ENCODE measurements around the gene POLR2C.

POLR2C gene

DNA sequence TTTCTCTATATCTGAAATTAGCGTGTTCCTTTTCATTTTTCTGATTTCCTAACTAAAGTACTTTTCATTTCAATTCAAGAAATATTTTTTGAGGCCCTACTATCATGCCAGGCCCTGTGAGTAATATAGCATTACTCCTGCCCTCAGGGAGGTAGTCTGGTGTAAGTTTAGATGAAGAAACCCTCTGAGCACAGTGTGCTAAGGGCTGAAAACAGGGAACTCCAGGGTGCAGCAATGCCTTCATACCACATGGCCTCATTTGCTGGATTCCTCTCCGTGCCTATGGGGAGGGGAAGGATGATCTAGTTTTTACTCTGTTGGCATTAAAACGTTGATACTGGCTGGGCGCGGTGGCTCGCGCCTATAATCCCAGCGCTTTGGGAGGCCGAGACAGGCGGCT is 10.5 kb upstream of the POLR2C start:
- DNase-seq, result no peak

DNA sequence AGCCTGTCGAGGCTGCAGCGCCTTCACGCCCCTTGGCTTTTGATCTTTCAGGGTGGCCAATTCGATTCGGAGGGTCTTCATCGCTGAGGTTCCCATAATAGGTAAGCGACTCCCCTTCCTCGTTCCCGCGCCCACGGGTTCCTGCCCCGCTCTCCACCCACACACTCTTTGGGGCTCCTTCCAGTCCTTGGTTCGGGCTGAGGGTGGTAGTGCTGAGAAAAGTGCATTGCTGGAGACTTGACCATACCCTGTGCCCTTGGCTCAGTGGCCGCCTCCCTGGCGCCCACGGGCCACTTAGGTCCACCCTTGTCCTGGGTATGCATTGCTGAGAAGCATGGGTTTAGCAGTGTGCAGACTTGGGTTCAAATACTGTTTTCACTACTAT is 491 bp downstream of the POLR2C start:
- DNase-seq, result no peak

GRCh38 chr16:57464523-57464922 is 2.0 kb downstream of the POLR2C start:
- no peak for DNase-seq

DNA sequence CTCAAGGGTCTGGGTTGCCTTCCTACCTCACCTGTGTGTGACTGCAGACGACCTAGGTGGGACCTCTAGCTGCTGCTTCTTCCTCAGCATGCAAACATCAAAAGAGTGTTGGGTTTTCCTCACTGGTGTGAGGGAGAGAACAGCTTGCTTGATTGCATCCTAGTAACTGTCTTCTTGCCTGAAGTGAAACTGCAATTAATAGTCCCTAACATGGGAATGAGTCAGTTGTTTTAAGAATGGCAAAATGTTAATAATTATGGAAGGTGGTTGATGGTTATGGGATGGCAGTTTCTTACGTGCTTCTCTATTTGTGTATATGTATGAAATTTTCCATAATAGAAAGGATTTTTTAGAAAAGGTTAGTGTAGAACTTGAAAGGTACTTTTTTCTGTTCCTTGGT is 5.9 kb downstream of the POLR2C start:
- DNase-seq, result no peak

- no peak for DNase-seq
These were observed 6.6 kb downstream of the POLR2C start for GRCh38 chr16:57469046-57469445.

GRCh38 chr16:57469917-57470470 is 7.5 kb downstream of the POLR2C start:
- DNase-seq, result no peak

GRCh38 chr16:57470711-57471110 is 8.2 kb downstream of the POLR2C start:
- no peak for DNase-seq

DNA sequence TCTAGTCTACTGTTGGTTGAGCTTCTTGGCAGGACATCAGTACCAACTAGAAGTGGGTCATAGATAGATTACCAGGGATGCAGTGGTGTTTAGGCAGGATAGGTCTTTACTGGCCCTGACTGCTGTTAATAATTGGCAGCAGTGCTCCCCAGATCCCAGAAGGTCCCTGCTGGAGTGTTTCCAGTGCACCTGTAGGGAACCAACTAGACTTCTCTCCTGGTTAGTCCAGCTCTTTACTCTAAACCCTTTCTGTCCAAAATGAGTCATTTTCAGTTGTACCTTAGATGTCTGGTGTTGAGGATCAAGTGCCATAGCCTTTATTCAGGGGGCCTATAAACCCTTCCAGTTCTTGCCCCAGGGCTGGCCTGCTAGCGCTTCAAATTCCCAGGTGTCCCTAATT is 8.7 kb downstream of the POLR2C start:
- no peak for DNase-seq

DNA sequence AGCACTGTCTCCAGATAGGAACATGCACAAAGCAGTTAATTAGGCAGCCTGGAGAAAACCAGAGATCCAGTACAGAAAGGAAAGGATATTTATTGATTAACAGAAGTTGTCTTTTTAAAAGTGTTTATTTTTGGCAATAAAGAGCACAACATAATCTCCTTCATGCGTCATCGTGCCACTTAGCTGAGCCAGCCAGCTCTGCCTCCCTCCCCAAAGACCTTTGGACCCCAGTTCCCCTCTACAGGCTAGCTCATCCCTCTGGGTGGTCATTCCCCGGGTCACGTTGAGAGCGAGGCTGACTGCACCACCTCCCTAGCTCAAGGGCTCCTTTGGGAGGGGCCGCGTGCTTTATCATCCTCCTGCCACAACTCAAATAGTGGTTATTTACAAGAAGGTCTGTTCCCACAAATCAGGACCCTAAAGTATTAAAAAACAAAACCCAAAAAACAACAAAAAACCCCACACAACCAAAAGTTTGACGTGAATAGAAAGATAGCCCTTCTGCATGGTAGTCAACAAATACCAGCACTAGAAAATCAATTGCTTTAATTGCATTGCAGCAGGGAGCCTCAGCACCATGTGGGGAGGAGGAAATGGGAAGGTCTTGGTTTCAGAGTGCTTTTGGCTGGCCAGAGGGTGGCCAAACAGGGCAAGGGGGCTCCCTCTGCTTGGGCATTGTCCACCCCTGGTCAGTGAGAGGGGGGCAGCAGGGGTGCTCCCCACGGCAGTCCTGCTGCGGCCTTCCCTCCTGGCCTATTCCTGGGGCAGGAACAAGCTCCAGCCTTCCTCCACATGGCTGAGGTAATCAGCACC is 9.6 kb downstream of the POLR2C start:
- no peak for DNase-seq

- no peak for DNase-seq
These were observed 10.2 kb downstream of the POLR2C start for GRCh38 chr16:57472665-57473060.

- DNase-seq, result no peak
These were observed 10.8 kb downstream of the POLR2C start for GRCh38 chr16:57473176-57473840.

DNA sequence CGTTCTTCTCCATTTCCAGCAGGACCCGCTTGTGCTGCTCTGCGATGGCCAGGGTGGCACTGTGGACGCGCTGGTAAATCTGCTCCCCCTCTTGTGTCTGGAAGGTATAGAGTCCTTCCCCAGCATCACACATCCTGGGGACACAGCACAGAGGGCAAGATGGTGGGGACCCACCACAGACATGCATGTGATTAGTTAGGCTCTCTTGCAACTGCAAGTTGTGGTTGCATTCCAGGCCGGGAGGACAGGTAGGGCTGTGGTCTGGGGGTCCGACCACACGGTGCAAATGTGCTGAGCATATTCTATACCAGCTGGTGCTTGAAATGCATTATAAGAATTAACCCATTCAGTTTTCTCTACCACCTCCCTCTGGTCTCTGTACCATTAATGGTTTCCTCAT is 11.4 kb downstream of the POLR2C start:
- no peak for DNase-seq

DNA sequence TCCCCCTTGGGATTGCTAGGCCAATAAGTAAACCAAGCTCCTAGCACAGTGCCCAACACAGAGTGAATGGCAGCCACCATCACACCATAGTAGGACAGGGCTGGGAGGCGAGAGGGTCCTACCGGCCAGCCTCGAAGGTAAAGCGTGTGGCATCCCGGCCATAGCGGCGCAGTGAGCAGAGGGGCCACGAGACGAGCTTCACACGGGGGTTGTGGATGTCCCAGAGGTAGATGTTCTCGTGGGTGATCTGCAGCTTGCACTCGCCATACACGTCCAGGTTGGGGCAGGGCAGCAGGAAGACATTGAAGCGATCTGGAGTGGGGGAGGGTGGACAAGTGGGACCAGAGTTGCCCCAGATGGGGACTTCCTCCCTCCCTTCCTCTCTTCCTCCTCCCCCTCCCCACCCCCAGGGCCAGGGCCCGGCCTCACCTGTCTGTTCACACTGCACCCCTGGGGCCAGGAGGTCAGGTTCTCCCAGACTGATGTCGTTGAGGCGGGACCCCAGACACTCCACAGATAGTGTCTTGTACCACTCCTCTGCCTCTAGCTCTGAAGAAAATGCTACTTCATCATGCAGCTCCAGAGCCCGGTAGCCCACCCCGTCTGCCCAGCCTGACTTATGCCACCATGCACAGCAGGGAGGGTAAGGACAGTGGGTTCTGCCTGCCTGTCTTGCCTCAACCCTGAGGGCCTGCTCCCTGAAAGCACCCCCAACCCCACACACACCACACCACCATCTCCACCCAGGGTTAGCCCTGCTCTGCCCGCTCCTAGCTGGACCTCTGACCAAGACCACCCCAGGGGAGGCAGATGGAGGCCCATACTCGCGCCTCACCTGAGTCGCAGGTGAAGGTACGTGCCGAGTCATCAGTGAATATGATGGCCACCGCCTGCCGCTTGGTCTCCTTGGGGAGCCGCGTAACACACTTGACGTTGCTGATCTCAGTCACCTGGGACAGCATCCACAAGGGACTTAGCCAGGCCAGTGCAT is 12.5 kb downstream of the POLR2C start:
- no peak for DNase-seq

DNA sequence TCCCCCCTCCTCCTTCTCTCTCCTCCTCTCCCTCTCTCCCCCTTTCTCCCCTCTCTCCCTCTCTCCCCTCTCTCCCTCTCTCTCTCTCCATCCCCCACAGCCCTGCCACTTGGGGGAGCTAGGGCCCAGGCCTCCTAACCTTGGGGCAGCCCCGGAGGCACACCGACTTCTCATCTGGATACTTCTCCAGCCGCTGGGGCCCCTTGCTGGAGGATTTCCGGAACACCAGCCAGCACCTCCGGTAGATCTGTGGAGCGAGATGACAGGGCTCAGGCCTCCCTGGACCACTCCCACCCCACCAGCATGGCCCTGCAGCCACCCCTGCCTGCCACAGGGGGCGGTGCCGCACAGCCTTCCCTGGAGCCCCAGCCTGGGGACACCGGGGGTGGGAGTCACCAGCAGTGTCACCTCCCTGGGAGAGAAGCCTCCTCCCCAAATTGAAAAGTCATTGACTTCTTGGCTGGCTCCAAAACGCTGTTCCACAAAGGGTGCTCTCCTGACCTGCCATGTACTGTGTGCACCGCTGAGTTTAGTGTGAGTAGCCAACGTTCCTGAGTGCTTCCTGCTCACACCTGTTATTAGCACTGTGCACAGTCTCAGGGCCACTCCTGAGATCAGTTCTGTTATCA is 13.3 kb downstream of the POLR2C start:
- no peak for DNase-seq

- no peak for DNase-seq
These were observed 14.3 kb downstream of the POLR2C start for GRCh38 chr16:57476546-57477410.

DNA sequence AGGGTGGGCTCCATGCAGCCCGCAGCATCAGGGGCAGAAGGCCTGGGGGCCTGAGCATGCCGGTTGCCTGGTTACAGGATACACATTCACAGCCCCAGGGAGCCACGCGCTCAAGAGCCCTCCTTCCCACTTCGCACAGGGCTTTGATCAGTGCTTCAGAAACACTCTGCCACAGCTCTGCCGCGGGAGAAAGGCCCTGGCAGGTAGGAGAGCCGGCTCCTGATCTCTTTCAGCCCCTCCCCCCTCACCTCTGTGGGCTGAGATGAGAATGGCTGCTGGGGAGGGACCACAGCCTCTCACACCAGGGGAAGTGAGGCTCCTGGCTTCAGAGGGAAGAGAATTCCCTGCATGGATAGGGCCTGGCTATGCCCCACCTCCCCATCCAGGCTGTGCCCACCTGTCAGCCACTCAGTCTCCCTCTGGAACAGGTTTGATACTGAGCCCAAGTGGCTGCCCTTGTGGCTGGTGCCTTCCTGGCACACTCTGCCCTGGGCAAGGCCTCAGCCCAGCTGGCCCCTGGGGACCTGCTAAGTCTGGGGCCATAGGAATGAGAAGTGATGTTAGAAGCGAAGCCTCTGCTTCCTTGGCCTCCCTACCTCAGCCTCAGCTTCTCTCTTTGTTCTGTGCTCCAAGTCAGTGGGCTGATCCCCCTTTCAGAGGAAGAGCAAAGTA is 15.2 kb downstream of the POLR2C start:
- no peak for DNase-seq

DNA sequence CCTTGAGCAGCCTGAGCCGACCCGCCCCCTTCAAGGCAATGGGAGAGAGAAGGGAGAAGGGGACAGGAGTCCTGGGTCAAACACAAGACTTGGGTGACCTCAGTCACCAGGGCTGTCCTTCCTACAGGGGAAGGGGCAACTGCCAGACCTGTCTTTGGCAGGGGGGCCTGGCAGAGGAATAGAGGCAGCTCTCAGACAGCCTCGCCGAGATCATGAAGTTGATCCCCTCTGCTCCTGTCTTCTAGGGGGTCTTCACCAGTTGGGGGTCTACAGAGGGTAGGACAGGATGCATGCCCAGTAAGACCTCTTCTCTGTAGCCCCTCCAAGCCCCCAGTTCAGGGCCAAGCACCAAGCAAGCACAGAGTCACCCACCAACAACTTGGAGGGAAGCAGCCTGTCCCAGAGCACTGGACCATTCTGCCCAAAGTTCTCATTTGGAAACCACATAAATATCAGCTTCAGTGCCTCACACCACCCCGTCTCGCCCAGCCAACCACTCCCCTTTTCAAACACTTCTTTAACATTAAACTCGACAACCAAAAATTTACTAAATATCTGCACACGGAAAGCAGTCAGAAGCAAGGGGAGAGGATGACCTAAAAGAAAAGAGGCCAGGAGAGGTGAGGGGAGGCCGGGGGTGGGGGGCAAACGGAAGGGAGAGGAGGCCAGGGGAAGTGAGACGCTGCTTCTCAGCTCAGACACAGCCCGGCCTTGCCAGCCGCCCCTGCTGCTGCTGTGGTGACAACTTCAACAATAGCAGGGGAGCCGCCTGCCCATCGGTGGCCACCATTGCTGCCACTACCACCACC is 16.1 kb downstream of the POLR2C start:
- no peak for DNase-seq

GRCh38 chr16:57479205-57479975 is 16.9 kb downstream of the POLR2C start:
- DNase-seq, result peak; percentile 30

Data from NCI-H1694 (cell line).